Fibroblast of the aortic adventitia (primary cell): ENCODE data around the gene BCKDHB. TPM values are rescaled to one million over a fixed set of nuclear protein-coding genes. Genes with fewer than 3 reads are reported as not detected.

Experiments
- DNase-seq: peaks from one replicate; pipeline ENCODE4 v3.0.0-alpha.2; 2010; ENCODE audit warnings: low read depth
- H3K4me3 ChIP-seq: 2 replicates; pipeline ENCODE4 v1.5.1; 2011; ENCODE audit warnings: low read depth, mild to moderate bottlenecking, control low read depth, low read length, moderate library complexity
- total RNA-seq: library from RNA; depleted of rRNA; stranded (reverse); fragments of >200 nt; gene quantifications from 2 replicates; pipeline ENCODE4 v1.2.3, GENCODE V29; 2012; ENCODE audit warnings: low replicate concordance
- TF ChIP-seq, protein P1 (sequence below): IDR thresholded peaks from 2 replicates; pipeline ENCODE4 v1.5.1; 2011; ENCODE audit warnings: mild to moderate bottlenecking, low read length, control low read depth, inconsistent platforms; ENCODE audit not compliant: insufficient read depth

The BCKDHB gene
- total RNA-seq, 1 donor, result 20.3 TPM

GRCh38 chr6:80329496-80329895, 223.0 kb downstream of the BCKDHB start:
- TF ChIP-seq, protein P1, sequence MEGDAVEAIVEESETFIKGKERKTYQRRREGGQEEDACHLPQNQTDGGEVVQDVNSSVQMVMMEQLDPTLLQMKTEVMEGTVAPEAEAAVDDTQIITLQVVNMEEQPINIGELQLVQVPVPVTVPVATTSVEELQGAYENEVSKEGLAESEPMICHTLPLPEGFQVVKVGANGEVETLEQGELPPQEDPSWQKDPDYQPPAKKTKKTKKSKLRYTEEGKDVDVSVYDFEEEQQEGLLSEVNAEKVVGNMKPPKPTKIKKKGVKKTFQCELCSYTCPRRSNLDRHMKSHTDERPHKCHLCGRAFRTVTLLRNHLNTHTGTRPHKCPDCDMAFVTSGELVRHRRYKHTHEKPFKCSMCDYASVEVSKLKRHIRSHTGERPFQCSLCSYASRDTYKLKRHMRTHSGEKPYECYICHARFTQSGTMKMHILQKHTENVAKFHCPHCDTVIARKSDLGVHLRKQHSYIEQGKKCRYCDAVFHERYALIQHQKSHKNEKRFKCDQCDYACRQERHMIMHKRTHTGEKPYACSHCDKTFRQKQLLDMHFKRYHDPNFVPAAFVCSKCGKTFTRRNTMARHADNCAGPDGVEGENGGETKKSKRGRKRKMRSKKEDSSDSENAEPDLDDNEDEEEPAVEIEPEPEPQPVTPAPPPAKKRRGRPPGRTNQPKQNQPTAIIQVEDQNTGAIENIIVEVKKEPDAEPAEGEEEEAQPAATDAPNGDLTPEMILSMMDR, result no peak
- DNase-seq, result no peak
- no peak overlapping the region for H3K4me3 ChIP-seq

- H3K4me3 ChIP-seq, result no peak overlapping the region
- no peak for DNase-seq
- TF ChIP-seq, protein P1, result no peak
These were observed 224.5 kb downstream of the BCKDHB start for GRCh38 chr6:80330961-80331360.

GRCh38 chr6:80331522-80331921, 225.1 kb downstream of the BCKDHB start:
- no peak overlapping the region for H3K4me3 ChIP-seq
- TF ChIP-seq, protein P1, result no peak

GRCh38 chr6:80331974-80332373, 225.5 kb downstream of the BCKDHB start:
- no peak for DNase-seq
- TF ChIP-seq, protein P1, result no peak
- no peak overlapping the region for H3K4me3 ChIP-seq

More at GRCh38 chr6:80331522-80331921, 225.1 kb downstream of the BCKDHB start:
- DNase-seq, result no peak

DNA sequence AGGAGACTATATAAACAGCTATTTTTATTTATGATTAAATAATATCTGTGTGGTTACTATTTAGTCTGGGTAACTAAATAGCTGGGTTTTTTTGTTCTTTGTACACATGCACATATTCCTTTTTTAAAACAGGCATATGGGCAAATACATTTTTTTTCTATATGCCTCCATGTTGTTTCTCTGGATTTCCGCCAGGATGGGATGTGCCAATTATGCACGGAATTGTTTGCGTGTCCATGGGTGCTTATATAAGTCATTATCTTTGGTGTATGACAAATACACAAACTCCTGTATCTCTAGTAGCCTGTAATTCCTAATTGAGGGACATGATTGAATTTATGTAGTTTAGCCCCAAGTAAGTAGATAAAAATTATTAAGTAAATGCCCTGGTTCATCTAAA, 226.9 kb downstream of the BCKDHB start:
- TF ChIP-seq, protein P1, result no peak
- H3K4me3 ChIP-seq, result no peak overlapping the region
- DNase-seq, result no peak

DNA sequence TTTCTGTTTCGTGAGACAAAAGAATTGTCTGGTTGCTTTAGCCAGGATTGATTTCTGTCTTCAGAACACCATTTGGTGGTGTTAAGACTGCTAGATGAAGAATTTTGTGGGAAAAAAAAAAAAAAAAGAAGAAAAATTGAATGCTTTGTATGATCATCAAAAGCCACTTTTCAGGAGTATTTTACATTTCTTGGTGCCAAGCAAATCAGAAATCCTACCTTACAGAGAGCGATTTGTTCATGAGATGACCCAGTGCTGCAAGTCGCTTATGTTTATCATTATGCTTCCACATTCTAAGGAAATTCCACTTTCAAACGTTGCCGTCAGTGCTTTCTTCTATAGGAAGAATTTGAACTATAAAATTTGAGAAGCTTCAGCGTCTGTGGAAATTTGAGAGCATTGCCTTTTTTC, 228.7 kb downstream of the BCKDHB start:
- TF ChIP-seq, protein P1, result no peak
- peak; percentile 30 for DNase-seq
- peak overlapping the region; percentile 39 for H3K4me3 ChIP-seq

DNA sequence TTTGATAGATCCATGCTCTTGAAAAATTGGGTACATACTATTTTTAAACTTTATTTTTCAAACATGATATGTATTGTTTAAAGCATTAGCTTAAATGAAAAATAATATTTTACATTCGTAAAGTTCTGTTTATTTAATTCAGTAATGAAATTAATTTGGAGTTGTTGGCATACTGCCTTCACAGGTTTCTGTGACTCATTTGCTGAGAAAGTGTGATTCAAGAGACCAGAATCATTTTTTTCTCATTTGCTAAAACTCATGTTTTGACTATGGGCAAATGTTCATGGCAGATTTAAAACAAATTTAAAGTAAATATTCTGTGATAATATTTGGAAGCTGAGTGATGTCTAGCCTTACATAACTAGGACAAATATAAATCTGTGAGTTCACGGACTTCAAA, 230.4 kb downstream of the BCKDHB start:
- TF ChIP-seq, protein P1, result no peak
- no peak for DNase-seq
- no peak overlapping the region for H3K4me3 ChIP-seq
